Astrocyte (in vitro differentiated cells and primary cell): ENCODE results near the gene PDZK1IP1. TPM values are rescaled to one million over a fixed set of nuclear protein-coding genes. Genes with fewer than 3 reads are reported as not detected.
"Not testable (repeated sequence)": the region's sequence is repeated elsewhere in the genome, so short reads cannot be mapped to it uniquely, and the experiment has no call there.

ENCODE experiments used
- DNase-seq: peaks from one replicate; pipeline ENCODE4 v3.0.0-alpha.2; 2010; ENCODE audit warnings: low read depth
- FAIRE-seq: peaks from 2 replicates; lab custom pipeline; 2011; peaks lifted over from hg19 to GRCh38; lab: Jason Lieb, UNC
- H2AFZ ChIP-seq: 2 replicates; pipeline ENCODE4 v1.6.0; 2012; ENCODE audit warnings: low read depth, low read length, inconsistent platforms
- H3K27ac ChIP-seq: 2 replicates; pipeline ENCODE4 v1.5.1; 2011; ENCODE audit warnings: low read depth, low read length, inconsistent platforms
- H3K27me3 ChIP-seq: 2 replicates; pipeline ENCODE4 v1.6.0; 2011; ENCODE audit warnings: low read length, inconsistent platforms; ENCODE audit not compliant: insufficient read depth
- H3K36me3 ChIP-seq: 2 replicates; pipeline ENCODE4 v1.5.1; 2011; ENCODE audit warnings: low read length, inconsistent platforms; ENCODE audit not compliant: insufficient read depth
- H3K4me1 ChIP-seq: 2 replicates; pipeline ENCODE4 v1.5.1; 2011; ENCODE audit warnings: low read length, inconsistent platforms; ENCODE audit not compliant: insufficient read depth
- H3K4me2 ChIP-seq: 2 replicates; pipeline ENCODE4 v1.6.0; 2012; ENCODE audit warnings: low read length, inconsistent platforms
- H3K4me3 ChIP-seq: 2 replicates; pipeline ENCODE4 v1.5.1; 2011; ENCODE audit warnings: low read depth, mild to moderate bottlenecking, low read length, inconsistent platforms; ENCODE audit not compliant: insufficient read depth
- H3K79me2 ChIP-seq: 2 replicates; pipeline ENCODE4 v1.6.0; 2012; ENCODE audit warnings: mild to moderate bottlenecking, low read length, inconsistent platforms; ENCODE audit not compliant: insufficient read depth
- H3K9ac ChIP-seq: 2 replicates; pipeline ENCODE4 v1.6.0; 2012; ENCODE audit warnings: mild to moderate bottlenecking, low read length, inconsistent platforms
- H3K9me3 ChIP-seq: 2 replicates; pipeline ENCODE4 v1.5.1; 2012; ENCODE audit warnings: low read depth, mild to moderate bottlenecking, low read length, inconsistent platforms; ENCODE audit not compliant: insufficient read depth
- H4K20me1 ChIP-seq: 2 replicates; pipeline ENCODE4 v1.6.0; 2012; ENCODE audit warnings: low read length, inconsistent platforms; ENCODE audit not compliant: insufficient read depth
- H3K27ac Mint-ChIP-seq: one replicate; pipeline ENCODE4 v1.8.0; 2021; ENCODE audit warnings: mild to moderate bottlenecking, mixed read lengths; ENCODE audit not compliant: unreplicated experiment
- H3K27me3 Mint-ChIP-seq: one replicate; pipeline ENCODE4 v1.8.0; 2021; ENCODE audit warnings: low read depth, mixed read lengths; ENCODE audit not compliant: unreplicated experiment
- H3K36me3 Mint-ChIP-seq: one replicate; pipeline ENCODE4 v1.8.0; 2021; ENCODE audit warnings: low read depth, mixed read lengths; ENCODE audit not compliant: unreplicated experiment
- H3K4me1 Mint-ChIP-seq: one replicate; pipeline ENCODE4 v1.8.0; 2021; ENCODE audit warnings: low read depth, mixed read lengths; ENCODE audit not compliant: unreplicated experiment
- H3K4me3 Mint-ChIP-seq: one replicate; pipeline ENCODE4 v1.8.0; 2021; ENCODE audit warnings: mild to moderate bottlenecking, moderate library complexity, mixed read lengths; ENCODE audit not compliant: unreplicated experiment
- H3K9me3 Mint-ChIP-seq: one replicate; pipeline ENCODE4 v1.8.0; 2021; ENCODE audit warnings: mild to moderate bottlenecking, mixed read lengths; ENCODE audit not compliant: unreplicated experiment
- CTCF ChIP-seq: IDR thresholded peaks from 2 replicates; pipeline ENCODE4 v1.5.1; 2011; ENCODE audit warnings: low read depth, mild to moderate bottlenecking, inconsistent platforms, low read length, moderate library complexity; ENCODE audit not compliant: insufficient read depth
- EZH2 ChIP-seq: IDR thresholded peaks from 2 replicates; pipeline ENCODE4 v1.6.1; 2012; ENCODE audit warnings: mild to moderate bottlenecking, low read length, inconsistent platforms; ENCODE audit not compliant: insufficient read depth
- total RNA-seq: library from RNA; stranded (reverse); gene quantifications from 2 replicates; pipeline ENCODE4 v1.2.1, GENCODE V29; 2021

PDZK1IP1 gene
- total RNA-seq, 1 donor from 2014 or later: 0.34 TPM

- H3K4me1 Mint-ChIP-seq: peaks cover 5% of the 10 kb centered on the region
- no peaks in the 10 kb centered on the region for H3K36me3 Mint-ChIP-seq
- H2AFZ ChIP-seq: no peak overlapping the region
- no peak overlapping the region for H3K9ac ChIP-seq
- peaks cover 6% of the 10 kb centered on the region for H3K9me3 Mint-ChIP-seq
- peaks cover 11% of the 10 kb centered on the region for H3K27me3 ChIP-seq
- H3K27me3 Mint-ChIP-seq: peaks cover 36% of the 10 kb centered on the region
- no peak overlapping the region for H3K4me3 Mint-ChIP-seq
- no peak overlapping the region for H3K27ac Mint-ChIP-seq
- H3K9me3 ChIP-seq: no peaks in the 10 kb centered on the region
- H3K4me3 ChIP-seq: no peak overlapping the region
- TF ChIP-seq EZH2 (no peak), CTCF (no peak)
- H3K4me2 ChIP-seq: no peak overlapping the region
- no peaks in the 10 kb centered on the region for H3K36me3 ChIP-seq
- FAIRE-seq: no peak
- no peaks in the 10 kb centered on the region for H3K79me2 ChIP-seq
- H3K4me1 ChIP-seq: no peaks in the 10 kb centered on the region
- no peaks in the 10 kb centered on the region for H4K20me1 ChIP-seq
- DNase-seq: peak; percentile 25
- no peak overlapping the region for H3K27ac ChIP-seq
Observed at GRCh38 chr1:47201179-47201578, 11.3 kb upstream of the PDZK1IP1 start.

- Histone ChIP-seq H3K9ac (no peak overlapping the region), H2AFZ (no peak overlapping the region), H4K20me1 (no peaks in the 10 kb centered on the region), H3K4me1 (no peaks in the 10 kb centered on the region), H3K27ac (no peak overlapping the region), H3K79me2 (no peaks in the 10 kb centered on the region), H3K36me3 (no peaks in the 10 kb centered on the region), H3K27me3 (peaks cover 17% of the 10 kb centered on the region), H3K4me2 (no peak overlapping the region), H3K9me3 (no peaks in the 10 kb centered on the region), H3K4me3 (no peak overlapping the region)
- TF ChIP-seq EZH2: no peak
- TF ChIP-seq CTCF: no peak
- peaks cover 39% of the 10 kb centered on the region for H3K27me3 Mint-ChIP-seq
- H3K4me3 Mint-ChIP-seq: peak overlapping the region; percentile 11
- no peaks in the 10 kb centered on the region for H3K36me3 Mint-ChIP-seq
- DNase-seq: no peak
- no peak for FAIRE-seq
- peaks cover 5% of the 10 kb centered on the region for H3K4me1 Mint-ChIP-seq
- H3K27ac Mint-ChIP-seq: no peak overlapping the region
- H3K9me3 Mint-ChIP-seq: peaks cover 2% of the 10 kb centered on the region
Observed at GRCh38 chr1:47198214-47198613, 8.4 kb upstream of the PDZK1IP1 start.

- no peaks in the 10 kb centered on the region for H3K9me3 Mint-ChIP-seq
- peaks cover 42% of the 10 kb centered on the region for H3K27me3 Mint-ChIP-seq
- H3K27me3 ChIP-seq: peaks cover 17% of the 10 kb centered on the region
- H3K79me2 ChIP-seq: no peaks in the 10 kb centered on the region
- no peak overlapping the region for H2AFZ ChIP-seq
- no peaks in the 10 kb centered on the region for H3K4me1 ChIP-seq
- no peaks in the 10 kb centered on the region for H3K9me3 ChIP-seq
- H3K27ac ChIP-seq: no peak overlapping the region
- H3K4me3 Mint-ChIP-seq: no peak overlapping the region
- no peak overlapping the region for H3K4me2 ChIP-seq
- no peaks in the 10 kb centered on the region for H4K20me1 ChIP-seq
- TF ChIP-seq EZH2: no peak
- no peak for TF ChIP-seq CTCF
- H3K4me3 ChIP-seq: no peak overlapping the region
- peaks cover 15% of the 10 kb centered on the region for H3K4me1 Mint-ChIP-seq
- H3K36me3 ChIP-seq: no peaks in the 10 kb centered on the region
- FAIRE-seq (no peak), DNase-seq (no peak)
- no peak overlapping the region for H3K9ac ChIP-seq
- no peak overlapping the region for H3K27ac Mint-ChIP-seq
- H3K36me3 Mint-ChIP-seq: no peaks in the 10 kb centered on the region
Observed at GRCh38 chr1:47196622-47197021, 6.8 kb upstream of the PDZK1IP1 start.

GRCh38 chr1:47195981-47196380, 6.1 kb upstream of the PDZK1IP1 start:
- not testable (repeated sequence) for H3K4me2 ChIP-seq, H3K4me3 Mint-ChIP-seq, H3K36me3 Mint-ChIP-seq, H2AFZ ChIP-seq, H3K36me3 ChIP-seq, H4K20me1 ChIP-seq, H3K4me3 ChIP-seq, H3K79me2 ChIP-seq, H3K9ac ChIP-seq, FAIRE-seq, DNase-seq, H3K9me3 Mint-ChIP-seq, H3K9me3 ChIP-seq, H3K4me1 ChIP-seq, H3K27ac Mint-ChIP-seq, H3K27ac ChIP-seq
- H3K27me3 ChIP-seq: peaks cover 17% of the 10 kb centered on the region
- Mint-ChIP-seq H3K27me3 (peaks cover 42% of the 10 kb centered on the region), H3K4me1 (peaks cover 21% of the 10 kb centered on the region)
